Measurements from ENCODE around the gene SHMT2.
"Not testable (repeated sequence)": the region's sequence is repeated elsewhere in the genome, so short reads cannot be mapped to it uniquely, and the experiment has no call there.

Gene SHMT2

DNA sequence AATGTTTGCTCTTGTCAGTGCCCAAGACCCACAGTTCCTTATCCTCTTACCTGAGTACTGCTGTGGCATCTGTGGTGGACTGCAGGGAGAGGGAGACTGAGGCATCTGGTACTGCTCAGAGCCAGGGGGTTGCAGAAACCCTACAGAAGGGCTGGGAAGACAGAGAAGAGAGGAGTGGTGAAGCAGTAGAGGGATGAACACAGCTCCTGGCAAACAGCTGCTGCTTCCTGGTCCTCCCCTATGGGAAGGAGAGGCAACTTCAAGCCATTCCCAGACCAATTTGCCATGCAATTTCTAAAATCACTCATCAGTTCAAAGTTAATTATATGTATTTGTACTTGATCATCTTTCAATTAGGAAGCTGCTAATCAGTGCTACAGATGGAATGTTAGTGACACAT lies 37.2 kb downstream of the SHMT2 start:
- DNase-seq (ENCODE audit: low spot score): no peak

GRCh38 chr12:57268264-57268663 lies 38.8 kb downstream of the SHMT2 start:
- peak; percentile 9 for DNase-seq (ENCODE audit: low spot score)

DNA sequence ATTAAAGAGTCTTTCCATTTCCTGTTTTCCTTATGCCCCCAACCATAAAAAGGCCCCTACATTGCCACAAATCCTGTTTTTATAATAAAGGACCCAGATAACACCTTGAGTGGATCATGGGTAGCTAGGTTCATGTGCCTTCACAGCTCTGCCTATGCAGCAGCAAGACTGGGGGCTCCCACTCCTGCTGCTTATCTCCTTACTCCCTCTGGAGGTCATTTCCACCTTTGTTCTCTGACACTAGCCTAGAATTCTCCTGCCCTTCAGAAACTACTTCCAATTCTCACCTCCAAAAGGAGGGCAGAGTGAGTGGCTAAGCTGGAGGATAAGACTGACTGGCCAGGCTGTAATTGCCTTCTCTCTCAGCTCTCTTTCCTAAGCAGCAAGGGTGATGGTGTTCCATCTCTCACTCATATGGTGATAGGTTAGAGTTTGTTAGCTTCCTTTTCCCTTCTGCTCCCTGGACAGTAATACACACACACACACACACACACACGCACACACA lies 41.5 kb downstream of the SHMT2 start:
- no peak for DNase-seq (ENCODE audit: low spot score)

GRCh38 chr12:57272337-57273151 lies 43.0 kb downstream of the SHMT2 start:
- no peak for DNase-seq (ENCODE audit: low spot score)

DNA sequence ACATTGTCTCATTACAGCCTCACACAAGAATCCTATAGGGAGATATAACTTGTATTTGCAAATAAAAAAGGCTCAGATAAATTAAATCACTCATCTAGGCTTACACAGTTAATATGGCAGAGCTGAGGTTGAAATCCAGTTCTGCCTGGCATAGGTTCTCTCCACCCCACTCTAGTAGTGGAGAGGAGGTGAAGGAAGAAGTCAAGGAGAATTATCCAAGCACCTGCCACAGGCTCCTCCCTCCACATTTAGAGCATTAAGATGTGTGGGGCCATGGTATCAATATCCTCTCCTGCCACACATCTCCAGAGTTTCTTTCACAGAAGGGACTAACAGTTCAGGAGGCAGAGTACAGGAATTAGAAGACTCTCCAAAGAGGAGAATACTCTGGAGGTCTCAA lies 44.0 kb downstream of the SHMT2 start:
- no peak for DNase-seq (ENCODE audit: low spot score)

DNA sequence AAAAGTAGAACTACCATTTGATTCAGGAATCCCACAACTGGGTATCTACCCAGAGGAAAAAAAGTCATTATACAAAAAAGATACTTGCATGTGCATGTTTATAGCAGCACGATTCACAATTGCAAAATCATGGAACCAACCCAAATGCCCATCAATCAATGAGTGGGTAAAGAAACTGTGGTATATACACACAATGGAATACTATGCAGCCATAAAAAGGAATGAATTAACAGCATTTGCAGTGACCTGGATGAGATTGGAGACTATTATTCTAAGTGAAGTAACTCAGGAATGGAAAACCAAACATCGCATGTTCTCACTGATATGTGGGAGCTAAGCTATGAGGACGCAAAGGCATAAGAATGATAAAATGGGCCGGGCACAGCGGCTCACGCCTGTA lies 46.7 kb downstream of the SHMT2 start:
- DNase-seq (ENCODE audit: low spot score): not testable (repeated sequence)

DNA sequence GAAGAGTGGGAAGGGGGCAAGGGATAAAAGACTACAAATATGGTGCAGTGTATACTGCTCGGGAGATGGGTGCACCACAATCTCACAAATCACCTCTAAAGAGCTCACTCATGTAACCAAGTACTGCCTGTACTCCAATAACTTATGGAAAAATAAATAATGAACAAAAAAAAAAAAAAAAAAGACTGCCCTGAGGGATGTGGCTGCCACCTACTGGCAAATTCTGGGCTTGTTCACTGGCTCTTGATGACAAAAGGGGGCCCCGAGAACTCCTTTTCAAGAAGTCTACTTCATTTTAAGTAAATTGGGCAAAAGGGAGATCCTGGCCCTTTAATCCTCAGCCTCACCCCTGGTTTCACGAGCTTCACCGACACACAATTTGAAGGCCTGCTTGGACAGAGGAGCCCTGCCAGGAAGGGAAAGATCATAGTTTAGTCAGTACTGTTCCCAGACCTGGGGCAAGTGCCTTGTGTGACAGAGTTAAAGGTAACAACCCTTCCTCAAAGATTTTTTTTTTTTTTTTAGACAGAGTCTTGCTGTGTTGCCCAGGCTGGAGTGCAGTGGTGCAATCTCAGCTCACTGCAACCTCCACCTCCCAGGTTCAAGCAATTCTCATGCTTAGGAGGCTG lies 47.5 kb downstream of the SHMT2 start:
- DNase-seq (ENCODE audit: low spot score): peak; percentile 11

- no peak for DNase-seq (ENCODE audit: low spot score)
Observed at GRCh38 chr12:57278465-57279381, 49.2 kb downstream of the SHMT2 start.

DNA sequence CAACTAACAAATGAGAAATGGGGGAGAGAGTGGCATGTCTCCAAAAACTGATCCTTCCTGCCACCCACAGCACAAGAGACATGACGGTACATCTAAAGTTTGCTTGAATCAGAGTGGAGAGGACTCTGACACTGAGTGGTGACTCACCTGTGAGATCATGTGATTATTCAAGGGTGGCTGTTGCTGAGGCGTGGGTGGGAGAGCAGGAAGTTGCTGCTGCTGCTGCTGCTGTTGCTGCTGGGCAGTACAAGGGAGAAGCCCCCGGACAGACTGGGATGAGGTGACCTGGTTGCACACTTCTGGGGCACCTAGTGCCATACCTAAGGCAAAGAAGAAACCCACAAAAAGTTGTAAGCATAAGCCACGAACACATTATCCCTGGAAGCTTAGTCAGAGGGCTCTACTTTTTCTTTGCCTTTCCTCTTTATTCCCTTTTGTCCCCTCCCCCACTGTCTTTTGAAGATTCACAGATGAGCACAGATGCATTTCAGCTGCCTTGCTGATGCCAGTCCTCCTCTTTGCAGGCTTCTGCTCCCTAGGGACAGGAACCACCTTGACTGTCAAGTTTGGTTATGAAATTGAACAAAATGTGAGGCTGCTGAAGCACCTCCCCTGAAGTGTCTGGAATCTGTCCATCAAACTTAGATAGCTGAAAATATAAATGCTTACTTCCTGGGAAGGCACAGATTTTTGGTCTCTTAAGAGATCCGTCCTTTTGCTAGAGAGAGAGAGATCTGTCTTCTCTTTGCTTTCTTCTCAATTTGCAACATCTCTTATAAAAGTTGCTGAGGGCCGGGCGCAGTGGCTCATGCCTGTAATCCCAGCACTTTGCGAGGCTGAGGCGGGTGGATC lies 50.9 kb downstream of the SHMT2 start:
- peak; percentile 85 for DNase-seq (ENCODE audit: low spot score)

- DNase-seq (ENCODE audit: low spot score): not testable (repeated sequence)
Observed at GRCh38 chr12:57282073-57282472, 52.6 kb downstream of the SHMT2 start.
